T follicular helper cell (primary cell): Measurements from ENCODE around the gene MYO1G.

ENCODE experiments used
- DNase-seq: peaks from one replicate; pipeline ENCODE4 v3.0.0-alpha.2; 2020; ENCODE audit warnings: low read depth

The MYO1G gene

GRCh38 chr7:44966731-44967538 lies 11.9 kb downstream of the MYO1G start:
- DNase-seq, result no peak

- no peak for DNase-seq
Observed at GRCh38 chr7:44965937-44966730, 12.7 kb downstream of the MYO1G start.

GRCh38 chr7:44965441-44965903 lies 13.3 kb downstream of the MYO1G start:
- no peak for DNase-seq

GRCh38 chr7:44964831-44965440 lies 13.9 kb downstream of the MYO1G start:
- no peak for DNase-seq

DNA sequence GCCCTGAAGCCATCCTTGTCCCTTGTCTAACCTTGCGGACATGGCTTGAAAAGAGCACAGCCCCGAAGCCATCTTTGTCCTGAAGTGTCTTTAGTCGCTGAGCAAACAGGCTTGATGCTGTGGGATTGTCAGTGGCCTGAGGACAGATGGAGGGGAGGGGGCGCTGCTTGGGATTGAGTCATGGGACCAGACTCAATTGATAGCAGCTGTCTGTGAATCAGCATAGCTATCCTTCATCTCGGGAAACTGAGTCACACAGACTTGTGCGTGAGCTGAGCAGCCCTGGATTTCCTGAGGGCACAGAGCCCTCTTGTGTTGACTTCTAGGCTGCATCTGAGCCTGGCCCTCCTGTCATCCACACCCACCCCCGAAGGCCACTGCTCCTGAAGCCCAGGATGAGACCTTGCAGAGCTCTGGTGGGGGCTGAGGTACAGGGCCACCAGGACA lies 14.4 kb downstream of the MYO1G start:
- DNase-seq, result no peak

DNA sequence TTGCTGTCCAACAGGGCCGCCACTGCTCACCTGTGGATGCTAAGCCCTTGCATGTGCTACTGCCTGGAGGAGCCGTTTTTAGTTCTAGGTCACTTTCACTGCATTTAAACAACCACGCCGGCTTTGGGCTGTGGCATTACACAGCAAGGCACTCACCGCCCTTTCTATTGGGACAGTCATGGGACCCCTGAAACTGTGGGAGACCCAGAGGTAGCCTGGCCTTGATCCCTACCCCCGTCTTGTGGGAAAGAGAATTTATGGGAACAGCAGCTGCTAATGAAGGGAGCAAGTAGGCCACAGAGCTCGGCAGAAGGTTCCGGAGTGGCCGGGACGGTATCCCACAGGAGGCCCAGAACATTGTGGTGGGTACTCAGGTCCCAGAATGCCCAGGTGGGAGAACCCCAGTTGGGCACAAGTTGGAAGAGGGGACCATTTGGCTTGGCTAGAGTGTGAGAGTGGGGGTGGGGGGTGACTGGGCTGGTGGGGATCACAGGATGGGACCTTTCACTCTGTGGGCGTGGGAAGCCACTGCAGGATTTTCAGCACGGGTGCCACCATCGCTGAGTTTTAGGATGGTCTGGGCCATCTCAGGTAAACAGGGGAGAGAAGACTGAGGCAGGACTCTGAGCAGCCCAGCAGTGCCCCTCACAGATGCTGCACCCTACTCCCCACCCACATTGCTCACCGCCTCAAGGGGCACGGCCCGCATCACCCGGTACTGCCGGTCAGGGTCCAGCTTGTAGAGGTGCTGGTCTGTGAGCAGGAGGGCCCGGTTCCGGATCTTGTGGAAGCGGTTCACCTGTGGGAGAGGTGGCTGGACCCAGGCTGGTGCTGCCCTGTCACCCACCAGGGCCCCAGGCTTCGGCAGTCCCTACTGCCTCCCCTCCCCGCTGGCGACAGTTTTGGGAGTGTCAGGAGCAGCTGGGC lies 15.2 kb downstream of the MYO1G start:
- DNase-seq, result no peak

DNA sequence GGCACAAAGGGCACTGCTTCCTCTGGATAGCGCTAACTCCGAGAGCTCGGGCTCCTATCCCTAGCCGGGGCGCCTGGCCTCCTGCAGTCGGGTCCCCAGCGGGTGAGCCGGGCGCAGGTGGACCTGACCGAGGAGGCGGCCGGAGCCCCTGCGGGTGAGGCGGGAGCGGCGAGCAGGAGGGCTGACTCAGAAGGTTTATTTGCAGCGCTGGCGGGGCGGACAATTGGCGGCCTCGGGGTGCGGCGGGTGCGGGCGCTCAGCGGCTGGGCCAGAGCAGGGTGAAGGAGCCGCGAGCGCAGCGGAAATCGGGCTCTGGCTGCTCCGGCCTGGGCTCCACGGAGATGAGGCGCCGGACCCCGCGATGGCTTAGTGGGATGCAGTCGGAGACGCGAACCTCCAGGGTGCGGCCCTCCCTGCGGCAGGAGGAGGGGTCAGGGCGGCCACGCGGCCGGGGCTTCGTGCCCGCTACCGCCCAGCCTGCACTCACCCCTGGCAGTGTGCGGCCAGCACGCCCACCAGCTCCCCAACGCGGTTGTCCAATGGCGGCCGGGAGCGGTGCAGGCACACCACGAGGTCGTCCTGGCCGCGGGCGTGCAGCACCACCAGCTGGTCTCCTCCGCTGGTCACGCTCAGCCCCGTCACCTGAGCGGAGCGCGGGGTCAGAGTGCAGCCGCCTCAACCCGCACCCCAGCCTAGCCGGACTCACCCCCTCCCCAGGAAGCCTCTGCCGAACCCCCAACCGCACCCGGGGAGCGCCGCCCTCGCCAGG lies 16.1 kb downstream of the MYO1G start:
- no peak for DNase-seq

- DNase-seq, result no peak
Observed at GRCh38 chr7:44961844-44962482, 16.9 kb downstream of the MYO1G start.

DNA sequence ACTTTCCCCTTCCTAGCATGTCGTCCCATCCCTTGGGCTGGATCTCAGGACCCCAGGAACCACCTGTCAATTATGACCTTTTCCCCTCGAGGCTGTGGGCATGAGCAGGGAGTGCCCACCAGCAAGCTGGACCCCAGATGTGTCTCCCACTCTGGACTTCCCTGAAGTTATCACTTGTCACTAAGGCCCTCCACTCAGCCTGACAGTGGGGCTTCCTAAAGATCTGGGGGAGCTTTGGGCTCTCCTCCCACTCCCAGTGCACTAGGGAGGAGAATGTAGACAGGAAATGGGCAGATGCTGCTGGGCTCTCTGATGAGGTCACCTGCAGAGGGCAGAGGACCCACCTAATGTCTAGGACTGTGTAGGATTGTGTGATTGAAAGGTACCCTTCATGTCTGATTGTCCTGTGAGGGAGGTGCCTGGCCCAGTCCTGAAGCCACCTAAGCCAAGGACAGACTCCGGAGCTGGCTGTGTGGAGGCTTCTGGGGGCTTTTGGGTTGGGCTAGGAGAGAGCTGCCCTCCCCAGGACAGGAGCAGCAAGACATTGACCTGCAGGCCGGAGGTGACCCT lies 18.7 kb downstream of the MYO1G start:
- DNase-seq, result no peak

DNA sequence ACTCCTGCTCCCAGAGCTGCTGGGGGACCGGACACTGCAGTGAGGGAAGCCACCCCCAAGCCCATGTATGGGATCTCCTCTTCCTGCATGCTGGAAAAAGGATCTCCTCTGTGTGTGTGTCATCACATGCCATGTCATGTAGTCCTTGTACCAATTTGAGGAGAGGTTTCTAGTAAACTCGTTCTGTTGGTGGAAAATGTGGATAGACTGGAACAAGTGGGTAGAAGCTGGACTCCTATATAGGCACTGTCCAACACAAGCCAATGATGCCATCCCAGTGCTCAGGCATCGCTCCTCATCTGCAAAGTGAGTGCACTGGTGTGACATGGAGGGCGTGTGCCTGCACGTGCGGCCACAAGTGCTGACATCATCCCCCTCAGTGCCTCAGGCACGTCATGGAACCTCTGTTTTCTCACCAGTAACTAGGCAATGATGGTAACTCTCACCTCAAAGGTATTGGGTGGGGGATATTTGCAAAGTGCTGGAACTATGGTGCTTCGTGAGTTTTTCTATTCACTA lies 19.3 kb downstream of the MYO1G start:
- DNase-seq, result peak; percentile 38

DNA sequence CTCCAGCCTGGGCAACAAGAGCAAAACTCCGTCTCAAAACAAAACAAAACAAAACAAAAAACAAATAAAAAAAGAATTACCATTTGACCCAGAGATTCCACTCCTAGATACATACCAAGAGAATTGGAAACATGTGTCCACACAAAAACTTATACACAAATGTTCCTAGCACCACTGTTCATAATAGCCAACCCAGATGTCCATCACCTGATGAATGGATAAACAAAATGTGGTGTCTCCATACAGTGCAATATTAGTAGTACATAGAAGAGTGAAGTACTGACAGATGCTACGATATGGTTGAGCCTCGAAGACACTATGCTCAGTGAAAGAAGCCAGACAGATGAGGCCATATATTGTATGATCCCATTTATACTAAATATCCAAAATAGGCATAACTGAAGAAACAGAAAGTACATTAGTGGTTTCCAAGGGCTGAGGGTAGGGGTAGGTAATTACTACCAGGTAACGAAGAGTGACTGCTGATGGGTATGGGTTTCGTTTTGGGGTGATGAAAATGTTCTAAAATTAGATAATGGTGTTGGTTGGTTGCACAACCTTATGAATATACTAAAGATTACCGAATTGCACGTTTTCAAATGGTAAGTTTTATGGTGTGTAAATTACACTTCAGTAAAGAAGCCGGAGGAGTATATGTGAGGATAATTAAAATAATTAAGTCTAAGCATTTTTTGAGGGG lies 20.0 kb downstream of the MYO1G start:
- DNase-seq, result no peak

DNA sequence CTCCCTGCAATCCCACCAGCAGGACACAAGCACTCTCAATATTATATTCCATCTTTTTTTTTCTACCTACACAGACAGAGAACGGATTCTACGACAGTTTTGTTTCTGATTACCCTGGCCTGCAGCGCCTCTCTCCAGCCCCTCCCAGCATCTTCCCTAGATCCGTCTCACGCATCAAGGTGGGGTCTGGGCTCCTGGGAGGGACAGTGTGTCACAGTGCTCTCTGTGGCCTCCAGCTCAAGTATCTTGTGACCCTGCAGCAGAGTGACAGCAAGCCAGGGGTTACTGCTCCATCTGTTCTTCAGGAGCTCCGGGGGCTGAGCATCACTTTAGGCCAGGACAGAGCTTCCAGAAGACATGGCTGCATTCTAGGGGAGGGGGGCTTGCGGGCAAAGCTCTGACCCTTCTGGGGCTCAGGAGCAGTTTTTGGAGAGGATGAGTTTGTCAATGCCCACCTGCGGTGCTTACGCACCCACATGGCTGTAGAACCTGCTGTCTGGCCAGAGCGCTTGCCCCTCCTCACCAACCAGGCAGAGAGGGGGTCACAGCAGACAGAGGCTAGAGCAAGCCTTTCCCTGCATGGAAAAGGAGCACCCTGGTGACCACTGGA lies 22.6 kb downstream of the MYO1G start:
- DNase-seq, result no peak

DNA sequence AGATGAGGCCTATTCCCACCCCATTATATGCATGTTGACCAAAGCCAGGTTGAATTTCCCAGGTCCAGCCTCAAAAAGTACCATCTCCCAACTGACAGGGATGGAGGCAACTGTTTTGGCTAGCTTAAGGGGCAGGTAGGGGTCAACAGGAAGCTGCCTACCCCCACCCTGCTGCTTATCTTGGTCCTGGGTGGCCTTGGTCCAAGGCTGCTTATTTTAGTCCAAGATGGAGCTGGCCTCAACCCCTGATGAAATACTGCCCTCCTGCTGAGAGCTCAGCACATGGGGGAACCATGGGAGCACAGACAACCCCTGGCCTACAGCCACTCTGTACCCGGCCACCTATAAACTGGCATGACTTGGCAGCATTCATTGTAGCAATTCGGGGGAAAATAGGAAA lies 23.1 kb downstream of the MYO1G start:
- no peak for DNase-seq

DNA sequence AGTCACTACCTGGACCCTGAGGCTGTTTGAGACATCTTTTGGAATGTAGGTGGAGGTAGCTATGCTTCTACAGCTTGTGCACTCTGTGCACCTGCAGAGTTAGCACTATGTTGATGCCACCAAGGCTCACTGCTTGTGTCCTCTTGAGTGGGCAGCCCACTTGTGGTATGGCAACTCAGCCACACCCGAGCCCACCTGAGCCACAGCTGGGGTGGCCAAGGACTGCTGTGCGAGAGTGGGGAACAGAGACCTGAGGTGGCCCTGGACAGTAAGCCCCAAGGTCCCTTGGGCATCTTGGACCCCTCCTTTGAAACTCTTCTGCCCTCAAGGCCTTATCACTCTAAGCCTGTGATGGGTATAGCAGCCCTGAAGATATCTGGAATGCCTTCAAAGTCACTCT lies 25.7 kb downstream of the MYO1G start:
- DNase-seq, result no peak

DNA sequence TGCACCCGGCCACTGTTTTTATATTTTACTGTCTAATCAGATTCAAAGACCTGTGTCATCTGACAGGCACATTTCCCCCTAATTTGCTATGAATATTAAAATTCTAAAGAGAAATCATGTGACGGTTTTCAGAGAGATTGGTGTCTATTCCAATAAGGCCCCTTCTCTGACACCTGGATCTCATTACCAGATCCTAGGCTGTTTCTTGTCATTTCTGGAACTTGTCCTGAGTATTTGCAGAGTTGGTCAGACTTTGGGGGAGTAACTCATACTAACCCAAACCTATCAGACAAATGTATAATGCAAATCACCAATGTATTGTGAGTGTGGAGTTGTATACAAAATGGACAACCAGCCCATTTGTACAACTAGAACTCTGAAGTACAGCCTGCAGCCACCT lies 29.5 kb downstream of the MYO1G start:
- DNase-seq, result no peak

GRCh38 chr7:44945479-44945878 lies 33.3 kb downstream of the MYO1G start:
- DNase-seq, result no peak

DNA sequence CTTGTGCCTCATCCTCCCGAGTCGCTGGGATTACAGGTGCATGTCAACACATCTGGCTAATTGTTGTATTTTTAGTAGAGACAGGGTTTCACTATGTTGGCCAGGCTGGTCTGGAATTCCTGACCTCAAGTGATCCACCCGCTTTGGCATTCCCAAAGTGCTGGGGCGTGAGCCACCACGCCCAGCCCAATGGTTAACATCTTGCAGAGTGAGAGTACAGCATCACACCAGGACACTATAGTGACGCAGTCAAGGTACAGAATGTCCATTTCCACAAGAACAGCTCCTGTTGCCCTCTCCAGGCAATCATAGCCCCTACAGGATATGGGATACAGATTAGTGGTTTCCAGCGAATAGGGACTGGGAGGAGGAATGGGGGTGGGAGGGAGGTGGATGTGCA lies 34.0 kb downstream of the MYO1G start:
- no peak for DNase-seq

DNA sequence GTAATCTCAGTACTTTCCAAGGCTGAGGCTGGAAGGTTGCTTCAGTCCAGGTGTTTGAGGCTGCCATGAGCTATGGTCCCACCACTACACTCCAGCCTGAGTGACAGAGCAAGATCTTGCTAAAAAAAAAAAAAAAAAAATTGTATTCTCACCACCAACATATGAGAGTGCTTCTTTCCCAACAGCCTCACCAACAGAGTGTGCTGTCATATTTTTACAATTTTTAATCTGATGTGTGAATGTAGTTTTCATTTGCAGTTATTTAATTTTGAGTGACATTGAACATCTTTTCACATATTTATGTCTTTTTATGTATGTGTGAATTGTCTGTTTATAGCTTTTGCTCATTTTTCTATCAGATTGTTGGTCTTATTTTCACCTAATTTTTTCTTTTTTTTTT lies 35.2 kb downstream of the MYO1G start:
- no peak for DNase-seq

DNA sequence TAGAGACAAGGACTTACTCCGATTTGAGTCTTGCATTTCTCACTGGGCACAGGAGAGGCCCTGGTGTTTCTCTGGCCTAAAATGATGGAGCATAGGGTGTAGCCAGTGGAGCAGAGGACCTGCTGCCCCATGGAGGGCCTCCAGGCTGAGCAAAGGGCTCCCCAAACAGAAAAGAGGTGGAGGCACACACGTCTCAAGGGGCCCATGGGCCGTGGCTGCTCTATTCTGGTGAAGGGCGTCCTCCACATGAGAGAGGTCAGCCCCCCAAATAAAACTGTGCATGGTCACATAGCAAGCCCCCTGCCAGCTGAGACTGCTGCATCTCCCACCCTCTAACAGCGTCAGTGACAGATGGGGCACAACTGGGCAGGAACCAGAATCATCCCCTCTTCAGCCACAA lies 41.4 kb downstream of the MYO1G start:
- no peak for DNase-seq
